CD14-positive monocyte (primary cell): ENCODE results near the gene NEURL4. TPM values are rescaled to one million over a fixed set of nuclear protein-coding genes. Genes with fewer than 3 reads are reported as not detected.
A peak's percentile ranks its signal among the peaks of the same experiment; 100 is the strongest.

Experiments used
- DNase-seq, 3 donors: peaks; one replicate each; pipeline ENCODE4 v3.0.0-alpha.2; 2011 to 2022
- H2AFZ ChIP-seq: 2 replicates; pipeline ENCODE4 v1.6.0; 2012; ENCODE audit warnings: mild to moderate bottlenecking, low read depth, low read length, inconsistent platforms; ENCODE audit not compliant: insufficient read depth, poor library complexity, severe bottlenecking
- H3K27ac ChIP-seq, 2 donors: 1 replicate in 1 of 2; 2 replicates in 1 of 2; pipeline ENCODE4 v1.5.1; 2012 to 2013; ENCODE audit warnings: low read length in 2 of 2, control low read depth in 1 of 2, inconsistent platforms in 1 of 2, low read depth in 1 of 2, mild to moderate bottlenecking in 1 of 2
- H3K27me3 ChIP-seq, 2 donors: one replicate each; pipeline versions ENCODE4 v1.6.0 to v1.6.1; 2011 to 2013; ENCODE audit warnings: low read length in 2 of 2; ENCODE audit not compliant: control insufficient read depth in 2 of 2, insufficient read depth in 2 of 2
- H3K36me3 ChIP-seq, 2 donors: replicated peaks in 1 of 2; 1 replicate in 1 of 2; 2 replicates in 1 of 2; pipeline versions ENCODE4 v1.5.1 to v1.6.1; 2012 to 2013; ENCODE audit warnings: low read length in 2 of 2, control low read depth in 1 of 2, inconsistent platforms in 1 of 2, mild to moderate bottlenecking in 1 of 2; ENCODE audit not compliant: insufficient read depth in 2 of 2, control insufficient read depth in 1 of 2
- H3K4me1 ChIP-seq, 2 donors: 1 replicate in 1 of 2; 2 replicates in 1 of 2; pipeline versions ENCODE4 v1.5.1 to v1.6.1; 2012 to 2013; ENCODE audit warnings: low read length in 2 of 2, control low read depth in 1 of 2, inconsistent platforms in 1 of 2, mild to moderate bottlenecking in 1 of 2, moderate library complexity in 1 of 2; ENCODE audit not compliant: insufficient read depth in 2 of 2, control insufficient read depth in 1 of 2
- H3K4me2 ChIP-seq: replicated peaks from 2 replicates; pipeline ENCODE3; 2012; ENCODE audit warnings: low read length, moderate library complexity, mild to moderate bottlenecking; ENCODE audit not compliant: poor library complexity, severe bottlenecking; ENCODE audit errors: extremely low read depth
- H3K4me3 ChIP-seq, 3 experiments: fragments of 200-600 bp in 1 of 3; sonication (generic) in 1 of 3; replicated peaks in 1 of 3; 1 replicate in 2 of 3; 2 replicates in 1 of 3; pipeline ENCODE4 v1.5.1; 2011 to 2013; ENCODE audit warnings: low read length in 3 of 3, mild to moderate bottlenecking in 3 of 3, control low read depth in 2 of 3, low read depth in 2 of 3, inconsistent platforms in 1 of 3, moderate library complexity in 1 of 3
- H3K79me2 ChIP-seq: 2 replicates; pipeline ENCODE4 v1.6.0; 2012; ENCODE audit warnings: mild to moderate bottlenecking, control low read depth, inconsistent platforms, low read length, moderate library complexity; ENCODE audit not compliant: insufficient read depth
- H3K9ac ChIP-seq: 2 replicates; pipeline ENCODE4 v1.6.0; 2017; ENCODE audit warnings: low read length, mild to moderate bottlenecking; ENCODE audit not compliant: insufficient read depth, poor library complexity, severe bottlenecking
- H3K9me3 ChIP-seq, 2 donors: replicated peaks in 1 of 2; 1 replicate in 1 of 2; 2 replicates in 1 of 2; pipeline versions ENCODE4 v1.5.1 to v1.6.1; 2012 to 2013; ENCODE audit warnings: low read length in 2 of 2, control low read depth in 1 of 2; ENCODE audit not compliant: control insufficient read depth in 1 of 2, insufficient read depth in 1 of 2
- H4K20me1 ChIP-seq: 2 replicates; pipeline ENCODE4 v1.6.0; 2012; ENCODE audit warnings: mild to moderate bottlenecking, low read length, control low read depth, moderate library complexity; ENCODE audit not compliant: insufficient read depth
- H3K27ac Mint-ChIP-seq, 7 donors: one replicate each; pipeline ENCODE4 v1.8.0; 2020; ENCODE audit warnings: mild to moderate bottlenecking in 7 of 7, mixed read lengths in 7 of 7, moderate library complexity in 6 of 7, inconsistent platforms in 2 of 7
- H3K27me3 Mint-ChIP-seq, 3 donors: one replicate each; pipeline ENCODE4 v1.8.0; 2021 to 2022; ENCODE audit warnings: low read depth in 3 of 3, mild to moderate bottlenecking in 3 of 3, mixed read lengths in 3 of 3, moderate library complexity in 3 of 3, inconsistent platforms in 1 of 3
- H3K36me3 Mint-ChIP-seq, 2 donors: one replicate each; pipeline ENCODE4 v1.8.0; 2020; ENCODE audit warnings: mixed read lengths in 2 of 2, inconsistent platforms in 1 of 2, mild to moderate bottlenecking in 1 of 2
- H3K4me1 Mint-ChIP-seq: one replicate; pipeline ENCODE4 v1.8.0; 2020; ENCODE audit warnings: mild to moderate bottlenecking, mixed read lengths
- H3K4me3 Mint-ChIP-seq, 2 donors: one replicate each; pipeline ENCODE4 v1.8.0; 2020; ENCODE audit warnings: mild to moderate bottlenecking in 2 of 2, mixed read lengths in 2 of 2, moderate library complexity in 1 of 2
- H3K9me3 Mint-ChIP-seq, 7 donors: one replicate each; pipeline ENCODE4 v1.8.0; 2020 to 2022; ENCODE audit warnings: mixed read lengths in 7 of 7, mild to moderate bottlenecking in 6 of 7, moderate library complexity in 6 of 7, inconsistent platforms in 2 of 7
- WGBS: methylation state at CpG from one replicate; pipeline ENCODE4 v1.1.5; 2013; ENCODE audit warnings: missing lambda C conversion rate; ENCODE audit not compliant: insufficient coverage; 5-methylcytosine and 5-hydroxymethylcytosine counted together
- intact Hi-C, 2 donors: fragments of 100-400 bp; cut with micrococcal nuclease; formaldehyde crosslinking; loops; one replicate each; pipeline versions ENCODE4 v1.15.0 to v1.15.1; 2023
- polyA plus RNA-seq, 3 donors: library from polyadenylated mRNA; depleted of rRNA in 1 of 3; unstranded in 2 of 3; stranded (reverse) in 1 of 3; fragments of 300-500 nt in 2 of 3; fragments of >200 nt in 1 of 3; fragmentation: Illumina TruSeq in 2 of 3; gene quantifications; 1 replicate in 2 of 3; 2 replicates in 1 of 3; pipeline ENCODE4 v1.2.3, GENCODE V29; 2012 to 2021
- TF ChIP-seq, protein P1 (sequence below): fragments of 200-600 bp; IDR thresholded peaks from one replicate; pipeline ENCODE4 v1.8.0; 2022; ENCODE audit warnings: antibody characterized with exemption, mild to moderate bottlenecking

The NEURL4 gene
- polyA plus RNA-seq, 3 donors: 0.35 to 42.6 (median 0.44) TPM

GRCh38 chr17:7363311-7363710 is 34.2 kb upstream of the NEURL4 start:
- Mint-ChIP-seq H3K36me3 (no peaks in the 10 kb centered on the region), H3K27me3 (peaks cover 3 to 12% (median 4%) of the 10 kb centered on the region in 3 donors), H3K9me3 (no peaks in the 10 kb centered on the region), H3K4me3 (no peak overlapping the region), H3K27ac (peak overlapping the region in 1 of 7 donors; percentile 14), H3K4me1 (no peaks in the 10 kb centered on the region)
- Histone ChIP-seq H3K27ac (no peak overlapping the region), H3K36me3 (no peaks in the 10 kb centered on the region), H3K9me3 (no peaks in the 10 kb centered on the region), H3K79me2 (no peaks in the 10 kb centered on the region), H4K20me1 (no peaks in the 10 kb centered on the region), H3K9ac (no peak overlapping the region), H3K4me1 (no peaks in the 10 kb centered on the region), H3K27me3 (no peaks in the 10 kb centered on the region), H3K4me2 (no peak overlapping the region), H2AFZ (no peak overlapping the region), H3K4me3 (no peak overlapping the region)
- 94% methylated on average over 6 of the region's 6 CpGs for WGBS
- TF ChIP-seq, protein P1, sequence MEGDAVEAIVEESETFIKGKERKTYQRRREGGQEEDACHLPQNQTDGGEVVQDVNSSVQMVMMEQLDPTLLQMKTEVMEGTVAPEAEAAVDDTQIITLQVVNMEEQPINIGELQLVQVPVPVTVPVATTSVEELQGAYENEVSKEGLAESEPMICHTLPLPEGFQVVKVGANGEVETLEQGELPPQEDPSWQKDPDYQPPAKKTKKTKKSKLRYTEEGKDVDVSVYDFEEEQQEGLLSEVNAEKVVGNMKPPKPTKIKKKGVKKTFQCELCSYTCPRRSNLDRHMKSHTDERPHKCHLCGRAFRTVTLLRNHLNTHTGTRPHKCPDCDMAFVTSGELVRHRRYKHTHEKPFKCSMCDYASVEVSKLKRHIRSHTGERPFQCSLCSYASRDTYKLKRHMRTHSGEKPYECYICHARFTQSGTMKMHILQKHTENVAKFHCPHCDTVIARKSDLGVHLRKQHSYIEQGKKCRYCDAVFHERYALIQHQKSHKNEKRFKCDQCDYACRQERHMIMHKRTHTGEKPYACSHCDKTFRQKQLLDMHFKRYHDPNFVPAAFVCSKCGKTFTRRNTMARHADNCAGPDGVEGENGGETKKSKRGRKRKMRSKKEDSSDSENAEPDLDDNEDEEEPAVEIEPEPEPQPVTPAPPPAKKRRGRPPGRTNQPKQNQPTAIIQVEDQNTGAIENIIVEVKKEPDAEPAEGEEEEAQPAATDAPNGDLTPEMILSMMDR: no peak
- intact Hi-C loops: no loop called here
- no peak for DNase-seq

DNA sequence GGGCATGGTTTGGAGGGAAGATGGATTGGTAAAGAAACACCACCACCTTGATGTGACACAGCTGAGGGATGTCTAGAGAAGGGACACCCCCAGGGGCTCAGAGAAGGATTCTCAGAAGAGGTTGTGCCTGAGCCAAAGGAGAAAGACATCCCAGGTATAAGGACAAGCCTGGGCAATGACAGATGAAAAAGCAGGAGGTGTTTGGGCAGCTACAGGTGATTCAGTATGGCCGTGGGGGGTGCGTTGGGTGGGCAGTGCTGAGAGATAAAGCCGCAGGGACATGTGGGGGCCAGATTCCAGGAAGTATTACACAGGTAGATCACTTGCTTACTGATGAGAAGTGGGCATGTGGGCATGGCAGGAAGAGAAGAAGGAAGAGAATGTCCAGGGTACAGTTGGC is 32.8 kb upstream of the NEURL4 start:
- Mint-ChIP-seq H3K36me3 (no peaks in the 10 kb centered on the region), H3K4me3 (no peak overlapping the region), H3K9me3 (no peaks in the 10 kb centered on the region), H3K27ac (no peak overlapping the region), H3K4me1 (no peaks in the 10 kb centered on the region), H3K27me3 (peaks cover 0 to 8% (median 3%) of the 10 kb centered on the region in 3 donors)
- 60% methylated on average over 3 of the region's 3 CpGs for WGBS
- no peak for DNase-seq
- no peak overlapping the region for H3K27ac ChIP-seq
- no peak overlapping the region for H3K4me2 ChIP-seq
- no peaks in the 10 kb centered on the region for H3K4me1 ChIP-seq
- no peak overlapping the region for H3K9ac ChIP-seq
- H3K36me3 ChIP-seq: no peaks in the 10 kb centered on the region
- no peak overlapping the region for H3K4me3 ChIP-seq
- no peaks in the 10 kb centered on the region for H4K20me1 ChIP-seq
- H3K79me2 ChIP-seq: no peaks in the 10 kb centered on the region
- H3K9me3 ChIP-seq: no peaks in the 10 kb centered on the region
- intact Hi-C loops: no loop called here
- H3K27me3 ChIP-seq: no peaks in the 10 kb centered on the region
- TF ChIP-seq, protein P1: no peak
- H2AFZ ChIP-seq: no peak overlapping the region
